Peyer's patch (tissue), 4 donors: Measurements from ENCODE around the gene ETHE1.

ENCODE experiments used
- POLR2A ChIP-seq, 2 donors: fragments of 450-650 bp; IDR thresholded peaks; one replicate each; pipeline ENCODE4 v1.5.1; 2017; ENCODE audit warnings: antibody characterized with exemption in 2 of 2, mild to moderate bottlenecking in 2 of 2, moderate library complexity in 2 of 2
- TF ChIP-seq, protein P1 (sequence below), 6 experiments: fragments of 450-650 bp in 4 of 6; fragments of 200-600 bp in 2 of 6; sonication (generic) in 1 of 6; IDR thresholded peaks; one replicate each; pipeline ENCODE4 v1.5.1; 2017 to 2019; ENCODE audit warnings: antibody characterized with exemption in 6 of 6, mild to moderate bottlenecking in 3 of 6, moderate library complexity in 1 of 6

DNA sequence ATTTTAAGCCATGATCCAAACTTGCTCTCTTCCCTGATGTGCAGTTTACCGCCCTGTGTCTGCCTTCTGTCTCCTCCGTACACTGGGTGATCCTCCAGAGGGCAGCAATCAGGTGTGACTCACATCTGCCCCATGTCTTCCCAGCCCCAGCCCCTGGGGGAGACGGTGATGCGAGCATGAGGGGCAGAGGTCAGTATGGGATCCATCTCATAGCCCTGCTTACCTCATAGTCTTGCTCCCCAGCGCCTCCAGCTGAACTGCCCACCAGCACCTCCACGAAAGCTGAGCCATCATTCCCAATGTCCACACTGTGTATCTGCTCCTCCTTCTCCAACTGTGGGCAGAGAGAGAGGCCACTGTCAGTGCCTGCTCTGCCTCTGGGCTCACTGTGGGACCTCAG is 33.7 kb upstream of the ETHE1 start:
- TF ChIP-seq, protein P1, sequence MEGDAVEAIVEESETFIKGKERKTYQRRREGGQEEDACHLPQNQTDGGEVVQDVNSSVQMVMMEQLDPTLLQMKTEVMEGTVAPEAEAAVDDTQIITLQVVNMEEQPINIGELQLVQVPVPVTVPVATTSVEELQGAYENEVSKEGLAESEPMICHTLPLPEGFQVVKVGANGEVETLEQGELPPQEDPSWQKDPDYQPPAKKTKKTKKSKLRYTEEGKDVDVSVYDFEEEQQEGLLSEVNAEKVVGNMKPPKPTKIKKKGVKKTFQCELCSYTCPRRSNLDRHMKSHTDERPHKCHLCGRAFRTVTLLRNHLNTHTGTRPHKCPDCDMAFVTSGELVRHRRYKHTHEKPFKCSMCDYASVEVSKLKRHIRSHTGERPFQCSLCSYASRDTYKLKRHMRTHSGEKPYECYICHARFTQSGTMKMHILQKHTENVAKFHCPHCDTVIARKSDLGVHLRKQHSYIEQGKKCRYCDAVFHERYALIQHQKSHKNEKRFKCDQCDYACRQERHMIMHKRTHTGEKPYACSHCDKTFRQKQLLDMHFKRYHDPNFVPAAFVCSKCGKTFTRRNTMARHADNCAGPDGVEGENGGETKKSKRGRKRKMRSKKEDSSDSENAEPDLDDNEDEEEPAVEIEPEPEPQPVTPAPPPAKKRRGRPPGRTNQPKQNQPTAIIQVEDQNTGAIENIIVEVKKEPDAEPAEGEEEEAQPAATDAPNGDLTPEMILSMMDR (IDR thresholded peaks at IDR 0.05): no peak
- no peak for TF ChIP-seq POLR2A (IDR thresholded peaks at IDR 0.05)
